ENCODE data around the gene RTN4RL1.

The RTN4RL1 gene

GRCh38 chr17:2064980-2065785 lies 40.0 kb upstream of the RTN4RL1 start (continued):
- TF ChIP-seq, protein P1, sequence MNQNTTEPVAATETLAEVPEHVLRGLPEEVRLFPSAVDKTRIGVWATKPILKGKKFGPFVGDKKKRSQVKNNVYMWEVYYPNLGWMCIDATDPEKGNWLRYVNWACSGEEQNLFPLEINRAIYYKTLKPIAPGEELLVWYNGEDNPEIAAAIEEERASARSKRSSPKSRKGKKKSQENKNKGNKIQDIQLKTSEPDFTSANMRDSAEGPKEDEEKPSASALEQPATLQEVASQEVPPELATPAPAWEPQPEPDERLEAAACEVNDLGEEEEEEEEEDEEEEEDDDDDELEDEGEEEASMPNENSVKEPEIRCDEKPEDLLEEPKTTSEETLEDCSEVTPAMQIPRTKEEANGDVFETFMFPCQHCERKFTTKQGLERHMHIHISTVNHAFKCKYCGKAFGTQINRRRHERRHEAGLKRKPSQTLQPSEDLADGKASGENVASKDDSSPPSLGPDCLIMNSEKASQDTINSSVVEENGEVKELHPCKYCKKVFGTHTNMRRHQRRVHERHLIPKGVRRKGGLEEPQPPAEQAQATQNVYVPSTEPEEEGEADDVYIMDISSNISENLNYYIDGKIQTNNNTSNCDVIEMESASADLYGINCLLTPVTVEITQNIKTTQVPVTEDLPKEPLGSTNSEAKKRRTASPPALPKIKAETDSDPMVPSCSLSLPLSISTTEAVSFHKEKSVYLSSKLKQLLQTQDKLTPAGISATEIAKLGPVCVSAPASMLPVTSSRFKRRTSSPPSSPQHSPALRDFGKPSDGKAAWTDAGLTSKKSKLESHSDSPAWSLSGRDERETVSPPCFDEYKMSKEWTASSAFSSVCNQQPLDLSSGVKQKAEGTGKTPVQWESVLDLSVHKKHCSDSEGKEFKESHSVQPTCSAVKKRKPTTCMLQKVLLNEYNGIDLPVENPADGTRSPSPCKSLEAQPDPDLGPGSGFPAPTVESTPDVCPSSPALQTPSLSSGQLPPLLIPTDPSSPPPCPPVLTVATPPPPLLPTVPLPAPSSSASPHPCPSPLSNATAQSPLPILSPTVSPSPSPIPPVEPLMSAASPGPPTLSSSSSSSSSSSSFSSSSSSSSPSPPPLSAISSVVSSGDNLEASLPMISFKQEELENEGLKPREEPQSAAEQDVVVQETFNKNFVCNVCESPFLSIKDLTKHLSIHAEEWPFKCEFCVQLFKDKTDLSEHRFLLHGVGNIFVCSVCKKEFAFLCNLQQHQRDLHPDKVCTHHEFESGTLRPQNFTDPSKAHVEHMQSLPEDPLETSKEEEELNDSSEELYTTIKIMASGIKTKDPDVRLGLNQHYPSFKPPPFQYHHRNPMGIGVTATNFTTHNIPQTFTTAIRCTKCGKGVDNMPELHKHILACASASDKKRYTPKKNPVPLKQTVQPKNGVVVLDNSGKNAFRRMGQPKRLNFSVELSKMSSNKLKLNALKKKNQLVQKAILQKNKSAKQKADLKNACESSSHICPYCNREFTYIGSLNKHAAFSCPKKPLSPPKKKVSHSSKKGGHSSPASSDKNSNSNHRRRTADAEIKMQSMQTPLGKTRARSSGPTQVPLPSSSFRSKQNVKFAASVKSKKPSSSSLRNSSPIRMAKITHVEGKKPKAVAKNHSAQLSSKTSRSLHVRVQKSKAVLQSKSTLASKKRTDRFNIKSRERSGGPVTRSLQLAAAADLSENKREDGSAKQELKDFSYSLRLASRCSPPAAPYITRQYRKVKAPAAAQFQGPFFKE (tag by site-specific recombination; IDR thresholded peaks at IDR 0.05; ENCODE audit: borderline replicate concordance): no peak
- TF ChIP-seq KLF17 (tag by site-specific recombination; IDR thresholded peaks at IDR 0.05) (peak; percentile 86; the same call in 1 of the 2 replicates), ZNF530 (tag by site-specific recombination; IDR thresholded peaks at IDR 0.05; ENCODE audit: low read depth) (no peak), HOXC10 (CRISPR knock-in tag; IDR thresholded peaks at IDR 0.05) (no peak), WT1 (tag by site-specific recombination; IDR thresholded peaks at IDR 0.05) (peak; percentile 58; the same call in 1 of the 2 replicates), ZFHX2 (tag by site-specific recombination; conservative IDR thresholded peaks at IDR 0.05) (peak; percentile 47), ZNF658 (tag by site-specific recombination; IDR thresholded peaks at IDR 0.05) (no peak), ZNF335 (tag by site-specific recombination; conservative IDR thresholded peaks at IDR 0.05) (no peak), ZBTB17 (tag by site-specific recombination; IDR thresholded peaks at IDR 0.05) (peak; percentile 77), HOXD13 (CRISPR knock-in tag; IDR thresholded peaks at IDR 0.05; ENCODE audit: borderline replicate concordance) (no peak), ZSCAN23 (tag by site-specific recombination; IDR thresholded peaks at IDR 0.05) (0 out of 2 replicates have a peak, but pooled peaks have one; percentile 34), ZNF645 (tag by site-specific recombination; IDR thresholded peaks at IDR 0.05) (no peak), ZNF571 (tag by site-specific recombination; IDR thresholded peaks at IDR 0.05) (no peak), ZNF350 (tag by site-specific recombination; IDR thresholded peaks at IDR 0.05) (no peak), ZBTB44 (tag by site-specific recombination; IDR thresholded peaks at IDR 0.05) (no peak)
- TF ChIP-seq, protein P2, sequence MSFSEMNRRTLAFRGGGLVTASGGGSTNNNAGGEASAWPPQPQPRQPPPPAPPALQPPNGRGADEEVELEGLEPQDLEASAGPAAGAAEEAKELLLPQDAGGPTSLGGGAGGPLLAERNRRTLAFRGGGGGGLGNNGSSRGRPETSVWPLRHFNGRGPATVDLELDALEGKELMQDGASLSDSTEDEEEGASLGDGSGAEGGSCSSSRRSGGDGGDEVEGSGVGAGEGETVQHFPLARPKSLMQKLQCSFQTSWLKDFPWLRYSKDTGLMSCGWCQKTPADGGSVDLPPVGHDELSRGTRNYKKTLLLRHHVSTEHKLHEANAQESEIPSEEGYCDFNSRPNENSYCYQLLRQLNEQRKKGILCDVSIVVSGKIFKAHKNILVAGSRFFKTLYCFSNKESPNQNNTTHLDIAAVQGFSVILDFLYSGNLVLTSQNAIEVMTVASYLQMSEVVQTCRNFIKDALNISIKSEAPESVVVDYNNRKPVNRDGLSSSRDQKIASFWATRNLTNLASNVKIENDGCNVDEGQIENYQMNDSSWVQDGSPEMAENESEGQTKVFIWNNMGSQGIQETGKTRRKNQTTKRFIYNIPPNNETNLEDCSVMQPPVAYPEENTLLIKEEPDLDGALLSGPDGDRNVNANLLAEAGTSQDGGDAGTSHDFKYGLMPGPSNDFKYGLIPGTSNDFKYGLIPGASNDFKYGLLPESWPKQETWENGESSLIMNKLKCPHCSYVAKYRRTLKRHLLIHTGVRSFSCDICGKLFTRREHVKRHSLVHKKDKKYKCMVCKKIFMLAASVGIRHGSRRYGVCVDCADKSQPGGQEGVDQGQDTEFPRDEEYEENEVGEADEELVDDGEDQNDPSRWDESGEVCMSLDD (tag by site-specific recombination; IDR thresholded peaks at IDR 0.05): 0 out of 2 replicates have a peak, but pooled peaks have one; percentile 52
- TF ChIP-seq, protein P3, sequence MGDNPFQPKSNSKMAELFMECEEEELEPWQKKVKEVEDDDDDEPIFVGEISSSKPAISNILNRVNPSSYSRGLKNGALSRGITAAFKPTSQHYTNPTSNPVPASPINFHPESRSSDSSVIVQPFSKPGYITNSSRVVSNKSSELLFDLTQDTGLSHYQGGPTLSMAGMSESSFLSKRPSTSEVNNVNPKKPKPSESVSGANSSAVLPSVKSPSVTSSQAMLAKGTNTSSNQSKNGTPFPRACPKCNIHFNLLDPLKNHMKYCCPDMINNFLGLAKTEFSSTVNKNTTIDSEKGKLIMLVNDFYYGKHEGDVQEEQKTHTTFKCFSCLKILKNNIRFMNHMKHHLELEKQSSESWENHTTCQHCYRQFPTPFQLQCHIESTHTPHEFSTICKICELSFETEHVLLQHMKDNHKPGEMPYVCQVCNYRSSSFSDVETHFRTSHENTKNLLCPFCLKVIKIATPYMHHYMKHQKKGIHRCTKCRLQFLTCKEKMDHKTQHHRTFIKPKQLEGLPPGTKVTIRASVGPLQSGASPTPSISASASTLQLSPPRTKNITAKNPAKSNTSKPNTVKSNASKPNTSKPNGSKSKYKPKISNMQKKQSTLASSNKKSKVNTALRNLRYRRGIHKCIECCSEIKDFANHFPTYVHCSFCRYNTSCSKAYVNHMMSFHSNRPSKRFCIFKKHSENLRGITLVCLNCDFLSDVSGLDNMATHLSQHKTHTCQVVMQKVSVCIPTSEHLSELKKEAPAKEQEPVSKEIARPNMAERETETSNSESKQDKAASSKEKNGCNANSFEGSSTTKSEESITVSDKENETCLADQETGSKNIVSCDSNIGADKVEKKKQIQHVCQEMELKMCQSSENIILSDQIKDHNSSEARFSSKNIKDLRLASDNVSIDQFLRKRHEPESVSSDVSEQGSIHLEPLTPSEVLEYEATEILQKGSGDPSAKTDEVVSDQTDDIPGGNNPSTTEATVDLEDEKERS (tag by site-specific recombination; IDR thresholded peaks at IDR 0.05): no peak
- TF ChIP-seq, protein P4, sequence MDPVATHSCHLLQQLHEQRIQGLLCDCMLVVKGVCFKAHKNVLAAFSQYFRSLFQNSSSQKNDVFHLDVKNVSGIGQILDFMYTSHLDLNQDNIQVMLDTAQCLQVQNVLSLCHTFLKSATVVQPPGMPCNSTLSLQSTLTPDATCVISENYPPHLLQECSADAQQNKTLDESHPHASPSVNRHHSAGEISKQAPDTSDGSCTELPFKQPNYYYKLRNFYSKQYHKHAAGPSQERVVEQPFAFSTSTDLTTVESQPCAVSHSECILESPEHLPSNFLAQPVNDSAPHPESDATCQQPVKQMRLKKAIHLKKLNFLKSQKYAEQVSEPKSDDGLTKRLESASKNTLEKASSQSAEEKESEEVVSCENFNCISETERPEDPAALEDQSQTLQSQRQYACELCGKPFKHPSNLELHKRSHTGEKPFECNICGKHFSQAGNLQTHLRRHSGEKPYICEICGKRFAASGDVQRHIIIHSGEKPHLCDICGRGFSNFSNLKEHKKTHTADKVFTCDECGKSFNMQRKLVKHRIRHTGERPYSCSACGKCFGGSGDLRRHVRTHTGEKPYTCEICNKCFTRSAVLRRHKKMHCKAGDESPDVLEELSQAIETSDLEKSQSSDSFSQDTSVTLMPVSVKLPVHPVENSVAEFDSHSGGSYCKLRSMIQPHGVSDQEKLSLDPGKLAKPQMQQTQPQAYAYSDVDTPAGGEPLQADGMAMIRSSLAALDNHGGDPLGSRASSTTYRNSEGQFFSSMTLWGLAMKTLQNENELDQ (tag by site-specific recombination; IDR thresholded peaks at IDR 0.05; ENCODE audit: low read depth): no peak

All from HEK293 (cell line).